ENCODE measurements around the gene NCL.

Gene NCL

DNA sequence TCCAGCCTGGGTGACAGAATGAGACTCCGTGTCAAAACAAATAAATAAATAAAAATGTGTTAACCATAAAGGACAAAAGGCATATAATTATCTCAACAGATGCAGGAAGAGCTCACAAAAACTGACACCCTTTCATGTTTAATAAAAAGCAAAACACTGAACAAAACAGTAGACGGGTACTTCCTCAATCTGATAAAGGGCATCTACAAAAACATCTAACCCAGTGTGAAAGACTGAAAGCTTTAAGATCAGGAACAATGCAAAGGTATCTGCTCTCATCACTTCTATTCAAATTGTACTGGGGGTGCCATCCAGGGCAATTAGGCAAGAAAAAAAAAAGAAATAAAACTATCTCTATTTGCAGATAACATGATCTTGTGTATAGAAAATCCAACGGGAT is 11.7 kb upstream of the NCL start:
- H3K9me2 ChIP-seq (replicated peaks; ENCODE audit: insufficient read depth, low read length), result no peaks in the 10 kb centered on the region
- H2AFZ ChIP-seq (ENCODE audit: low read depth, low read length, severe bottlenecking), result no peak overlapping the region
- no peaks in the 10 kb centered on the region for H3K79me2 ChIP-seq (ENCODE audit: insufficient read depth, low read length)
- no peak overlapping the region for H3K27ac ChIP-seq (ENCODE audit: low read depth, low read length)
- no peaks in the 10 kb centered on the region for H4K20me1 ChIP-seq (ENCODE audit: low read depth, low read length)
- H3K9me3 ChIP-seq (ENCODE audit: insufficient read depth, low read length), result no peaks in the 10 kb centered on the region
- no peaks in the 10 kb centered on the region for H3K36me3 ChIP-seq (ENCODE audit: low read length)
- no peaks in the 10 kb centered on the region for H3K27me3 ChIP-seq (ENCODE audit: low read length)
- TF ChIP-seq, protein P1, sequence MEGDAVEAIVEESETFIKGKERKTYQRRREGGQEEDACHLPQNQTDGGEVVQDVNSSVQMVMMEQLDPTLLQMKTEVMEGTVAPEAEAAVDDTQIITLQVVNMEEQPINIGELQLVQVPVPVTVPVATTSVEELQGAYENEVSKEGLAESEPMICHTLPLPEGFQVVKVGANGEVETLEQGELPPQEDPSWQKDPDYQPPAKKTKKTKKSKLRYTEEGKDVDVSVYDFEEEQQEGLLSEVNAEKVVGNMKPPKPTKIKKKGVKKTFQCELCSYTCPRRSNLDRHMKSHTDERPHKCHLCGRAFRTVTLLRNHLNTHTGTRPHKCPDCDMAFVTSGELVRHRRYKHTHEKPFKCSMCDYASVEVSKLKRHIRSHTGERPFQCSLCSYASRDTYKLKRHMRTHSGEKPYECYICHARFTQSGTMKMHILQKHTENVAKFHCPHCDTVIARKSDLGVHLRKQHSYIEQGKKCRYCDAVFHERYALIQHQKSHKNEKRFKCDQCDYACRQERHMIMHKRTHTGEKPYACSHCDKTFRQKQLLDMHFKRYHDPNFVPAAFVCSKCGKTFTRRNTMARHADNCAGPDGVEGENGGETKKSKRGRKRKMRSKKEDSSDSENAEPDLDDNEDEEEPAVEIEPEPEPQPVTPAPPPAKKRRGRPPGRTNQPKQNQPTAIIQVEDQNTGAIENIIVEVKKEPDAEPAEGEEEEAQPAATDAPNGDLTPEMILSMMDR (IDR thresholded peaks at IDR 0.05; ENCODE audit: insufficient read depth, low read length, poor library complexity, severe bottlenecking), result no peak
- TF ChIP-seq EZH2phosphoT487 (conservative IDR thresholded peaks at IDR 0.05; ENCODE audit: low read length), result no peak
- no peaks in the 10 kb centered on the region for H3F3A ChIP-seq (ENCODE audit: insufficient read depth)
- H3K9ac ChIP-seq (ENCODE audit: low read length), result no peak overlapping the region
- no peak overlapping the region for H3K4me3 ChIP-seq (ENCODE audit: insufficient read depth, low read length, poor library complexity, severe bottlenecking)
- no peak overlapping the region for H3K4me2 ChIP-seq (ENCODE audit: low read depth, low read length, poor library complexity, severe bottlenecking)

DNA sequence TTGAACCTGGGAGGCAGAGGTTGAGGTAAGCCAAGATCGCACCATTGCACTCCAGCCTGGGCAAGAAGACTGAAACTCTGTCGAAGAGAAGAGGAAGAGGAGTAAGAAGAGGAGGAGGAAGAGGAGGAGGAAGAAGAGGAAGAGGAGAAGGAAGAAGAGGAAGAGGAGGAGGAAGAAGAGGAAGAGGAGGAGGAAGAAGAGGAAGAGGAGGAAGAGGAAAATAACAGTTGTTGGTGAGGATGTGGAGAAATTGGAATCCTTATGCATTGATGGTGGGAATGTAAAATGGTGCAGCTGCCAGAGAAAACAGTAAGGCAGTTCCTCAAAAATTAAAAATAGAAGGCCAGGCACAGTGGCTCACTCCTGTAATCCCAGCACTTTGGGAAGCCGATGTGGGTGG is 8.5 kb upstream of the NCL start:
- H3K9me3 ChIP-seq (ENCODE audit: insufficient read depth, low read length), result no peaks in the 10 kb centered on the region
- H3K4me2 ChIP-seq (ENCODE audit: low read depth, low read length, poor library complexity, severe bottlenecking), result peak overlapping the region; percentile 39

DNA sequence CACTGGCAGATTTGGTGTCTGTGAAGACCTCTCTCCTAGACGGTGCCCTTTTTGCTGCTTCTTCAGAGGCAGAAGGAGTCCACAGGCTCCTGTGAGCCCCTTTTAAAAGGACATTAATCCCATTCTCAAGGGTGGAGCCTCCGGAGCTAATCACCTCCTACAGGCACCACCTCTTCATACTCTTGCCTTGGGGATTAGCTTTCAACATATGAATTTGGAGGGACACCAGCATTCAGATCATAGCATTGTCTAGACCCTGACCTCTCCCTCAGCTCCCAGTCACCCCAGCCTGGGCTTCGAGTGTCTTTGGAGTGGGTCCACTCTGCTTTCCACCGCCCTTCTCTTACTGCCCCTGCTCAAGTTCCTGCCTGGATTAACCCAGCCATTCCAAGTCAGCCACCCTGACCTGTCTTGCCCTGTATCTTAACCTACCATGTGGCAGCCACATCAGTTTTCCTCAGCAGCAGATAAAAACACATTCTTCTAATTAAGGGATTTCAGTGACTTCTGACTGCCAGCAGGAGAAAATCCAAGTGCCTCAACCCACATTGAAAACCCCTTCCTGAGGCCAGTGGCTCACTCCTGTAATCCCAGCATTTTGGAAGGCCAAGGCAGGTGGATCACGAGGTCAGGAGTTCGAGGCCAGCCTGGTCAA is 6.1 kb upstream of the NCL start:
- Histone ChIP-seq H2AFZ (ENCODE audit: low read depth, low read length, severe bottlenecking) (no peak overlapping the region), H3K9ac (ENCODE audit: low read length) (no peak overlapping the region), H3K4me2 (ENCODE audit: low read depth, low read length, poor library complexity, severe bottlenecking) (no peak overlapping the region), H3K9me2 (replicated peaks; ENCODE audit: insufficient read depth, low read length) (no peaks in the 10 kb centered on the region), H3K36me3 (ENCODE audit: low read length) (no peaks in the 10 kb centered on the region), H3F3A (ENCODE audit: insufficient read depth) (0 out of 2 replicates have a peak, but pooled peaks cover 8% of the 10 kb centered on the region), H3K27me3 (ENCODE audit: low read length) (no peaks in the 10 kb centered on the region), H3K4me3 (ENCODE audit: insufficient read depth, low read length, poor library complexity, severe bottlenecking) (no peak overlapping the region), H3K27ac (ENCODE audit: low read depth, low read length) (no peak overlapping the region), H4K20me1 (ENCODE audit: low read depth, low read length) (no peaks in the 10 kb centered on the region), H3K9me3 (ENCODE audit: insufficient read depth, low read length) (no peaks in the 10 kb centered on the region), H3K79me2 (ENCODE audit: insufficient read depth, low read length) (no peaks in the 10 kb centered on the region)
- TF ChIP-seq, protein P1 (IDR thresholded peaks at IDR 0.05; ENCODE audit: insufficient read depth, low read length, poor library complexity, severe bottlenecking), result no peak
- TF ChIP-seq EZH2phosphoT487 (conservative IDR thresholded peaks at IDR 0.05; ENCODE audit: low read length), result no peak

More for the DNA sequence above, 8.5 kb upstream of the NCL start:
- Histone ChIP-seq H4K20me1 (ENCODE audit: low read depth, low read length) (no peaks in the 10 kb centered on the region), H3K79me2 (ENCODE audit: insufficient read depth, low read length) (no peaks in the 10 kb centered on the region), H3K27me3 (ENCODE audit: low read length) (no peaks in the 10 kb centered on the region), H3K27ac (ENCODE audit: low read depth, low read length) (no peak overlapping the region), H3K9ac (ENCODE audit: low read length) (peak overlapping the region; percentile 6; the same call in 1 of the 2 replicates), H3K9me2 (replicated peaks; ENCODE audit: insufficient read depth, low read length) (no peaks in the 10 kb centered on the region), H3F3A (ENCODE audit: insufficient read depth) (no peaks in the 10 kb centered on the region), H3K36me3 (ENCODE audit: low read length) (no peaks in the 10 kb centered on the region), H2AFZ (ENCODE audit: low read depth, low read length, severe bottlenecking) (no peak overlapping the region), H3K4me3 (ENCODE audit: insufficient read depth, low read length, poor library complexity, severe bottlenecking) (peak overlapping the region; percentile 36)
- TF ChIP-seq, protein P1 (IDR thresholded peaks at IDR 0.05; ENCODE audit: insufficient read depth, low read length, poor library complexity, severe bottlenecking), result no peak
- TF ChIP-seq EZH2phosphoT487 (conservative IDR thresholded peaks at IDR 0.05; ENCODE audit: low read length), result no peak

Measured in SU-DHL-6 (cell line).